ENCODE results near the gene TPRG1.

The TPRG1 gene, protein sequence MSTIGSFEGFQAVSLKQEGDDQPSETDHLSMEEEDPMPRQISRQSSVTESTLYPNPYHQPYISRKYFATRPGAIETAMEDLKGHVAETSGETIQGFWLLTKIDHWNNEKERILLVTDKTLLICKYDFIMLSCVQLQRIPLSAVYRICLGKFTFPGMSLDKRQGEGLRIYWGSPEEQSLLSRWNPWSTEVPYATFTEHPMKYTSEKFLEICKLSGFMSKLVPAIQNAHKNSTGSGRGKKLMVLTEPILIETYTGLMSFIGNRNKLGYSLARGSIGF

DNA sequence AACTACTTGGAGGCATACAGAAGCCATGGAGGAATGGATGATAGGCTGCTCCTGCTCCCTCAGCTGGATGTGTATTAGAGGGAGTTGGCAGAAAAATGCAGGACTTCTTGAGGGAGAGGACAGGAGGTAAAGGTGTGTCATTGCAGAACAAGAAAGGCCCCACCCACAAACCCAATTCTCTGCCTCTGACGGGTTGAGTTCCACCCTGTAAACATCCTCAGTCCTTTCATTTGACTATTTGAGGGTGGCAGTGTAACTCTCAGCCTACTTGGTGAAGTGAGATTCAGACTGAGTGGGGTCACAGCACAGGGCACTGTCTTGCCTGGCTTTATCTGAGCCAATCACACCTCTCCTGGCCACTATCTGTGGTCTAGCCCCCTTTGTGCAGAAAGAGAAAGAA, at the start of gene TPRG1:
Gene TPRG1, plus strand, starts transcription at position 265 of the 400 bp plus-strand sequence. CDS start 35,414 bp downstream, outside the sequence.
- DNase-seq: no peak

DNA sequence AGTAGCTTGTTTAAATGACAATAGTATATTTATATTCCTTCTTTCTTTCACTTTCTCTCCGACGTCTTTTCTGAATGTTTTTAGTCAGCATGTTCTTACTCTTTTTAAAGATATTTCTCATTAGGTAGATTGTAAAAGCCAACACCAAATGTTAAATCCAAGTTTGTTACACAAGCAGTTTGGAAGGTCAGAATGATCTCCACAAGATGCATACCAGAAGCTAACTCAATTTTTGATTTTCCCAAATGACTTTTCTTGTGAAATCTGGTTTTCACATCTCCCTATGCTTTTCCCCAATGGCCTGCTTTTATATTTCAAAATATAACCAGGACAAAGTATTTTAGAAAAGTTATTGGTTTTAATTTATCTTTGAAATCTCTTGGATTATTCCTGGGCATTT, 49.7 kb upstream of the TPRG1 start:
- DNase-seq: no peak

DNA sequence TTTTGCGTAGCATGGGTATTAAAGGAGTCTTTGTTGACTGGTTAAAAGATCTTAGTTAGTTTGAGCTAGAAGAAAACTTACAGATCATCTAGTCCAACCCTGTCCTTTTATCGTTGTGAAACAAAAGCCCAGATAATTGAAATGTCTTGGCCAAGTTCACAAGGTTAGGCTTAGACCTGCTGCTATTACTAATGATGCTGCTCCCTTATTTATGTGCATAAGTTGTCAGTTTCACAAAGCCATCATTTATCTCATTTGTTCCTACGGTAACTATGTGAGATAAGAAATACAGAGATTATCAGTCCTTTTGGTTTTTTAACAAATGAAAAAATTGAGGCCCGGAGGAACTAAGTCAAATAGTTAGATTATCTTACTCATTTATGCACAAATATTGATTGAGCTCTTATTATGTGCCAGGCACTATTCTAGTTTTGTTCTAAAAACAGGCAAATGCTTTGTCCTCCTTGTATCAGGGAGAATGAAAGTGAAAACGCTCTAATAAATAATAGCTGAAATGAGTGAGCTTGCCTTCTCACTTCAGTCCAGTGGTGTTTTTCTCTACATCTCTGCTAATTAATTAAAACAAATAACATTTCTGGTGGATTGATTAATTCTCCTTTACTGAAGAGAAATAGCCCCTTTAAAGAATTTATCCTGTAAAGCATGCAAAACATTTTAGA, 49.1 kb upstream of the TPRG1 start:
- DNase-seq: no peak

DNA sequence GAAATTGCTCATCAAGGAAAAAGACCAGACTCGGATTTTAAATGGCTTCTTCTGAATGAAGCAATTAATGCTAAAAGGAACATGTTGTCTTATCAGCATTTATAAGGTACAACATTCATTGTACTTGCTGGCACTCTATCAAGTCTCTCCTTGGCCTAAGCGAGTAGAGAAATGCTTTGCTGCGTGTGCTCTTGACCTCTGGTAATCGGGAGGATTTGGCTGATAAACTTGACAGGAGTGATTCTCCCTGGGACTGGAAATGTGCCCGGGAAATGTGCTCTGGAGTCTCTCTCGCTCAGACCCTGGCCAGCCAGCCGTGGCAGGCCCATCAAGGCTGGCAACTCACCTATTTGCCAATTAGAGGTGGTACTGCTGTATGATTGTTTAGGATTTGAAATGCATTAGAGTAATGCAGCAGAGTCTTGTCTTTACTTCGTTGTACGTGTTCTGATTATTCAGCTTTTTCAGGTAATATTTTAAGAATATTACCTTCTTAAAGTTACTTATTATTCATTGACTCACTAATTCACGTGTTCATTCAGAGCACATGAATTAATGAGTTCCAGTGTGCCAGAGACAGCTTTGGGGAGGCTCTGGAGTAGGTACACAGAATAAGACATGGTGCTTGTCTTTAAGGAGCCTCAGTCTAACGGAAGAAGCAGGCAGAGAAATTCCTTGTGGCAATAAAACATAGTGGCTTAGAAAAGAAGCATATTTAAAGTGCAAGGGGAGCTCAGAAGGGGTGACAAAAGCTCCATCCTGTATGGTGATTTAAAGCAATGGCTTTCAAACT, 48.0 kb upstream of the TPRG1 start:
- no peak for DNase-seq

DNA sequence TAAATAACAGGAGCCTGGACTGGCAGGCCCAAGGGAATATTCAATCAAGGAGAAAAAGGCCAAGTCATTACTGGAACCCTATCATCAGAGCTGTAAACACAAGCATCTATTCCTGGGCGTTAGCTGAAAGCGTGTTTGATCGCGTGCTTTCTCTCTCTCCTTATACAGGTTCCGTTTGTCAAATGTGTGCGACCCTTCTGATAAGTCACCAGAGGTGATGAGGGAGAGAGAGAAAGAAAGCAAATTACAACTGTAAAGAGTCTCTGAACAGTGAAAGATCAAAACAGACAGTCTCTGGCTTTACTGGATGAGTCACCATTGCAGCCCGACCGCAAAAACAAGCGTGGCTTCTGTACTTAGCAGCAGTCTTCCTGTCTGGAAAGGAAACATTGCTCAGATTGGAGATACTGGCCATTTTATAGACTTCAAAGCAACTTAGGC, 39.5 kb upstream of the TPRG1 start:
- DNase-seq: no peak

DNA sequence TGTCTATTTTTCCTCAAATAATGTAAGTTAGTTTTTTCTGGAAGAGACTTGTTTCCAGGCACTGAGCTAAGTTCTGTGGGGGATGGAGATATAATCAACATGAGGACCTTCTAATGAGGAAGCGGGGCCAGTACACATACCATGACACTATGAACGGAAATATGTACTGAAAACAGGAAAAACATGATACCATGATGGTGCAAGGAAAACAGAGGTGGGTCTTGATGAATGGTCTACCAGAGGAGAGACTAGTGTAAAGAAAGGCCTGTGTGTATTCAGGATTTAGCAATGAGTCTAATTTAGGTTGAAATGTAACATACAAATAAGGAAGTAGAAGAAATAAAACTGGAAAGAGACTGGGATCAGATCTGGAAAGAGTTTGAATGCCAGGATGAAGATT, 38.9 kb upstream of the TPRG1 start:
- DNase-seq: no peak

DNA sequence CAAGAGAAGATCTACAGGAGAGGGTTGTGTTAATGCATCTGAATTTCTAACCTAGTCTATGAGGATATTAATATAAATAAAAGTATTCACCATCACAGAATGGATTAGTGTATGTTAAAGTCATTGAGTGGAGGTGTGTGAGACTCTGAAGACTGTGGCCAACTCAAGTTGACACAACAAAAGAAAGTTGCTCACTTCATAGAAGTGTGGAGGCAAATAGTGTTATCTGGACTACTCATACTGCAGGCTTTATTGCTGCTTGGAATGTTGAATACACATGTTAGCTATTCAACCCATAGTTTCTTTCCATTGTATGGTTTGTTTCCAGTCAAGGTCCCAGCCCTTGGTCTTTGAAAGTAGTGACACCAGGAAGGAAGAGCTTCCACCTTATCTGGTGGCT, 38.0 kb upstream of the TPRG1 start:
- no peak for DNase-seq

DNA sequence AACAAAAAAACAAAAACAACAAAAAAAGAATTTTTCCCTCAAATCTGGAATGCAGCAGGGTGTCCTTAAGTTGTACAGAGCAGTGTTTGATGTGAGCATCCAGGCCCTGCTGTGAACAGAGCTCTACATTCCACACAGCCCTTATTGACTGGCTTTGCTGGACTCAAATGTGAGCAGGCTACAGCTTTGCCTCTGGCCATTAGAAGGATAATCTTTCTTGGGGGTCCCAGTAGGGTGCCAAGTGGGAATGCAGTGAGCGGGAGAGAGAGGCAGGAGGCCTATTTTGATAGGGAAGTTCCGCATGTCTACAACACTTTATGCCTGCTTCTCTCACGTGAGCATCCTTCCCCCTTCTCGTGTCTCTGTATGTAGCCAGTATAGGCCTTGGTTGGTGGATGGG, 34.4 kb upstream of the TPRG1 start:
- no peak for DNase-seq

DNA sequence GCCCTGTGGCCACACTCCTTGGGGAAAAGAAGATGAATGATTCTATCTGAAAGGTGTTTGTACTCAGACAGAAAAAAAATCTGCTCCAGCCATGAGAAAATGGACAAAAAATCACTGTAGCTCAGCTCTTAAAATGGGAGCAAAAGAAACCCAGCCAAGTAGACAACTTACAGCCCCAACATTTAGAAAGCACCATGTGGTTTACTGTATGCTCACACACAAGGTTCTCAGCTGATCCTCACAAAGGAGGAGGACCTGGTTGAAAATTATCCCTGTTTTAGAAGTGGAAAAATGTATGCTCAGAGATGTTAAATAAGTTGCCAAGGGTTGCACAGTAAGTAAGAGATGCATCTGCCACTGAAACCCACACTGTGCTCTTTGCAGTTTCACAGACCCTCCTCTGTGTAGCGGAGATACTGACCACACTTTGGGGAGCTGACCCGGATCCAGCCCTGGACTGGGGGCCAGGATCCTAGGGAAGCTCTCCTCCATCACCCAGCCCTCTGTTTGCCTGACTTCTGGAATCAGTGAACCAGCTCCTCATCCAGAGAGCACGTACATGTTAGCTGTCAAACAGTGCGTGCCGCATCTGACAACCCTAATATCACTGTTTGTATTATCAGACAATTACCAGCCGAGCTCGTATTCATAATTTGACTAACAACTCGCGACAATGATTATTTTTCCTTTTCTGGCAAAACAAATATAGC, 32.7 kb upstream of the TPRG1 start:
- no peak for DNase-seq

DNA sequence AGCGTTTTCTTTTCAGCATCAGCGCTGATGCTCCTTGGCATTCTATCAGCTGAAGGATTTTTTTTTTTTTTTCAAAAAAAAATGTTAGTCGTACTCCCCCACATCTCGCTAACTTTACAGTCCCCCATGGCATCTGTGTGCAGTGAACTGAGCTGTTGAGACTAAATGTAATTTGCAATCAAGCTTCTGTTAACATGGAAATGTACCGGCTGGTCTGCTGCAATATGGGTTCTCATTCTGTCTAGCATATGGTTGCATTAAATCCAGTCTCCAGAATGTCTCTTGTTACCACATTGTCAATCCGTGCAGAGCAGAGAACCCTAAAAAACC, 32.2 kb upstream of the TPRG1 start:
- DNase-seq: no peak

DNA sequence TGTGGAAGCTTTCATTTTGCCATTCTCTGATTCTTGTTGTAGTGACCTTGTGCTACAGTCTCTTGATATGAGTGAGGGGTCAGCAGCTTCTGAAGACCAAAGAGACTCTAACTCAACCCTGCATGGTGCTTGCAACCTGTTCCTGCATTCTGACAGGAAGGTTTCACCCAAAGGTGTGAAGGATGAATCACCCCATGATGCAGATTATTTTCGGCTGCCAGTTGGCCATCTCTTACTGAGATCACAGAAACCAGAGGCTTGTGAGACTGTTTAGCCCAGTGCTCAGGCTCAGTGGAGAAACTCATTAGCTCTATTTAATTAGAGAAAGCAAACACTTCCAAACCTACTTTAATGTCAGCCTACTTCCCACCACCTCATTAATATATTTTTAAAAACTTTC, 29.2 kb upstream of the TPRG1 start:
- no peak for DNase-seq

DNA sequence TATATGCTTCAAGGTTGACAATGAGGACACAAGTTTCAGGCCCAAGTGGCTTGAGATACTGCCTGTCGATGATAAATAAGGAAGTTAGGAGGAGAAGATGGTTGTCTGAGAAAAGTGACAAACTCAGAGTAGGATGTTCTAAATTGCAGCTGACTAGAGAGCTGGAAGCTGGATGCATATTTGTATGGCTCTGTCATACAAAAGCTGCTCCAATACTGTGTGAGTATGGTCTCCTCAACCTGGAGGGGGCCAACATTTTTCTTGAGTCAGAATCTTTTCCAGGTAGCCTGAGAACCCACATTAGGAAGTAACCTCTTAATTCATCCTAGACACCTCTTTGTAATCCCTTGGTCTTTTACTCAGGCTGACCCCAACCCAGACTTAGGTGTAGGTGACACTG, 28.4 kb upstream of the TPRG1 start:
- DNase-seq: no peak

DNA sequence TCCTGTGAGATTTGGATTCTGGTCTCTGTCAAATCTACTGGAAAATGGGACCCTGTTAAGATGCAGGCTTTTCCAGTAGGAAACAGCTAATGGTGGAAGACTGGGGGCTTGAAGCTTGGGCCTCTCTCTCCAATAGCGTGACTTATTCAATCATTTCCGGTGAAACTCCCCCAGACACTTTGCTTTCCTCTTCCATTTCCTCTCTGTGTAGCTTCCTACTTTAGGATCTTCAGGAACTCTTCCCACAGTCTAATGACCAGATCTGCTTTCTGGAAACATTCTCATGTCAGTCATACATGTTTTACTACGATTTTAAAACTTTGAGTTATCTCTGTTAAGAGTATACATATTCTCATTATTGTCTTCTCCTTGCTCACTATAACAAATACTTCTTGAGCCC, 28.0 kb upstream of the TPRG1 start:
- DNase-seq: no peak

DNA sequence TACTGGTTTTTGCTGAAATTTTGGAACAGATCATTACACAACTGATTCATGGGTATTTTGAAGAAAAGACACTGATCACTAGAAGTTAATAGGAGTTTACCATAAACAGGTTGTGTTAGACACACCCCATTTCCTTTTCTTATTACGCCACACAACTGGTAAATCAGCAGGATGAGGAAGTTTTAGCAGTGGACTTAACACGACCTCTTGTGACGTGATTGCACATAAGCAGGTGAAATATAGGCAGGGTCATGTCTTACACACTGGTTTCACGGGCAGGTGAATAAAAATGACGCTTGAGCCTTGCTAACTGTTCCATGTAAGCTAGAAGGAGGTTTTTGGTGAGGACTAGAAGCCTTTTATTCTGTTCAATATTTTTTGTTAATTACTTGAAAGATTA, 27.1 kb upstream of the TPRG1 start:
- DNase-seq: peak; percentile 16

DNA sequence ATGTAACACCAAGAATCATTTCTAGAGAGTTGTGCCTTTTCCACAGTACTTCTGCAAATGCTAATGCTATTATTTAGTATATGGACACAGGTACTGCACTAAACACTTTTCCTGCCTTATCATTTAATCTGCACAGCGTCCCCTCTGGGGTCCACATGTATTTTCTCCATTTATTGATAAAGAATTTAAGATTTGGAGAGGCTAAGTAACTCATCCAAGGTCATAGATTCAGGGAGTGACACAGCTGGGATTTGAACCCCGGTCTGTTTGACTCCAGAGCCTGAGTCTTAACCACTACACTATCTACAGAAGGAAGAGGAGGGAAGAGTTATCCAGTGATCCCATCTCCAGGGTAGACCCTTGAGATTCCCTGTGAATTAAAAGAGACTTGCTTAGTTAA, 24.9 kb upstream of the TPRG1 start:
- DNase-seq: no peak

DNA sequence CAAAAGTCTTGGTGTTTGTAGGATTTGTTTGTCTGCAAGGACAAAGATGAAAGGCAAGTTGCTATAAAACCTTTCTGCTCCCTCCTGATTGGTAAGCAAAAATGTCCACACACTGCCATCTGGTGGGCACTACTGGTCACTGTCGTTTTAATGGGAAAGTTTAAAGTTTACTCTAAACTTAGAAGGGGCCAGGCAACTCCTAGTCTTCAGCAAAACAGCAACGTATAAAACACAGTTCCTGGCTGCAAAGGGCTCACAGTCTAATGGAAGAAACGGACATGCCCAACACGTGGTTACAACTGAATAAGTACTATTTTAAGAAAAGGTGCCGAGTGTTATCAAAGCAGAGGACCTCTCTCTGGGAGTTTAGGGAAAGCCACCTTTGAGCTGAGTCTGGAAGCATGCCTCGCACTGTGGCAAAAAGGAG, 23.7 kb upstream of the TPRG1 start:
- DNase-seq: peak; percentile 38

DNA sequence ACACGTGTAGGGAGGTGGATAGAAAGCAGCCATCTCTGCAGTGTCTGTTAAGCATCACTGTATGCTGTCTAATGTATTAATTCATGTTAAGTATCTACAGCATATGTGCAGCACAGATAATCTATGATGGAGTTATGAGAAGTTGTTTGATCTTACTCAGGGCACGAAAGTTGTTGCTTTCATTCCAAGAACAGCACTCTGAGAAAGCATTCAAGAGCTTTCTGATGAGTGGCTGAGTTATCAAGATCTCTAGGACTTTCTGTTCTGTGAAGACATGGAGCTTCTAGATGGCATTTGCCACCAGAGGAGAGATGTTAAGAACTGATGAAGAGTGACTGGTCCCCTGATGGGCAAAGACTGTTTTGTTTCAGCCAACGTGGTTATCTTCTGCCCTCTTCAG, 22.6 kb upstream of the TPRG1 start:
- no peak for DNase-seq

DNA sequence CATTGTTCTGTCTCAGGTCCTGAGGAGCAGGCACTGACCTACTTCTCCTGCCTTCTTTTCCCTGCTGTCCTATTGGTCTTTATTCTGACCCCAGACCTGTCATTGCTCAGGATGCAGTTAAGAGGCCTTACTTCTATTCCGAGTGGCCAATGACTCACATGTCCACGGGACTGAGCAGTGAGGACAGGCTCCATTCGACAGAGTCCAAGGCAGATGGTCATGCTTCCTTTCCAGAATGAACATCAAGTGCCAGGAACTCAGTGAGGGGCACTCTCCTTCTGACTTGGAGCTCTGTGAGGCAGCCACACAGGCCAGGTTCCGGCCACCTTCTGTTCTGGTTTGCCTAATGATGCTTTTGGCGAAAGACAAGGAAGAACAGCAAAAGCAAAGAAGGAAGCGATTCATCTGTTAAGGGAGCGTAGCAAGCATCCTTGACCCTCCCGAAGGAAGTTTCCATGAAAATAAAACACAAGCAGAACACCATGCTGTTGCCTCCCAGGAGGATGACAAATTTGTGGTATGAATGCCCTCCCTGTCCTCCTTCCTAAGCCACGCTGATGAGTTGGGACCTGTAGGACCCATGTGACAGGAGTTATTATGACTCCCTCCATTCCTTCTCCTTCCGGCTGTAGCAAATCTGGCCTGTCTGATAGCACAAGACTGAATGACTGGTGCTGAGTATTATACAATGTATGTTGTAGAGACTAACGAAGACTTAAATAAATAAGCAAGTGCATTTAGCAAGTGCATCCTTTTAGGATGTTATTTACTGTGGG, 14.4 kb upstream of the TPRG1 start:
- DNase-seq: no peak

DNA sequence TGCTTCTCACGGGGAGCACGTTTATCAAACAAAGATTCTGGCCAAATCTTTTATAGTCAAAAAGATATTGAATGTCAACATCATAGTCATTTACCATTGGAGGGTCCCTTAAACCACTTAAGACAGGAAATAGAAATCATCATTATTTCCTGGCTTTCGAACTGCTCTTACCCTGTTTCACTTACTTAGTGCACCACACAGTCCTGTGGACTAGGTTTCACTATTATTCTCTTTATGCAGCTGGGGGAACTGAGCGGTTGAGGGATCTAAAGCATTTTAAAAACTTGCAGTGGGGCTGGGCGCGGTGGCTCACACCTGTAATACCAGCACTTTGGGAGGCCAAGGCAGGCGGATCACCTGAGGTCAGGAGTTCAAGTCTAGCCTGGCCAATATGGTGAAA, 13.7 kb upstream of the TPRG1 start:
- DNase-seq: no peak

DNA sequence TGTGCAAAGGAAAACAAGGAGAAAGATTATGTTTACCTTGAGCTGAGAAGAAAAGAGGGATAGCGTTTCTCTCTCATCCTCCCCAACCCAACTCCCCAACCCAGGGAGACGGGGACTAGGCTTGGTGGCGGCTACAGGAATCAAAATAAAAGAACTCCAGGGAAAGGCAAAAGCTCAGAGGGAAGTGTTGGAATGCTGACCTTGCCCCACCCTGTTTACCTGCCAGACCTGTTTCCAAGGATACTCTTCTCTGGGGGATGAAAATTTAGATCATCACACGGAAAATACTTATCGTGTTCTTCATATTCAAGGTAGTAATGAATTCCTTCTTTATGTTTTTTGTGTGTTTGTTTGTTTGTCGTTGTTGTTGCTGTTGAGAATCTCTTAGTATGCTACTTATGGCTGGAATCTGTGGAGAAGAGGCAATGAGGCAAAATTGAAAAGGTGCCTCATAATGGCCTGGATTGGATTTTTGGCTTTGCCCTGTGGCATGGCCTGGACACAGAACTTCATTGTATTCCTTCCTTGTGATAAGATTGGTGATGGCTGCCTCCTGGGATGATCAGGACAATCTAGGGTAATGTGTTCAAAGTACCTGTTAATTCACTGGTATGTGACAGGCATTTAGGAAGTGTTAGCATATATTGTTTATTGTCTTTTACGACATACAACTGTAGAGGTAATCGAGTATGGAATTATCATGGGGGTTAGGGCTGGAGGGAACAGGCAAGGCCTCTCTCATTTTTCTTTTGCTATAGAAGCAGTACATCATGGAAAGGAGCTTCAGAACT, 11.1 kb upstream of the TPRG1 start:
- no peak for DNase-seq

DNA sequence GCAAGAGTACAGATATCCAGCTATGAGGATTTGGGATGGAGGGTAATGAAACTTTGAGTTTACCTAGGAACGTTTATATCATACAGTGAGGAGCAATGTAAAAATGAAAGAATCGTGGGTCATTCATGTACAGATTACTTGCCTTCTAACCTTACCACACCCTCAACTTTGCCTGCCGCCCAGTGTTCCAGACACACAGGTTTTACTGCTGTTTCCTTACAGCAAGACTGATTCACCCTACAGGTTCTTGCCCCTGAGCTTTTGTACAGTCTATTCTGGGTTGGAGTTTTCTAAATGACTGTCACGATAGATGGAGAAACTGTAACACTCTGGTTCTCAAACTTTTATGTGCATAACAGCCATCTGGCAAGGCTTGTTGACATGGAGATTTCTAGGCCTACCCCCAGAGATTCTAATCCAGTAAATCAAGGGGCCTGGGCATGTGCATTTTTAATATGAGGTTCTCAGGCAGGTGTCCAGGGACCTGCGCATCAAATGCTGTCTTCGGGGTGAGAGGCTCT, 6.6 kb upstream of the TPRG1 start:
- DNase-seq: no peak

DNA sequence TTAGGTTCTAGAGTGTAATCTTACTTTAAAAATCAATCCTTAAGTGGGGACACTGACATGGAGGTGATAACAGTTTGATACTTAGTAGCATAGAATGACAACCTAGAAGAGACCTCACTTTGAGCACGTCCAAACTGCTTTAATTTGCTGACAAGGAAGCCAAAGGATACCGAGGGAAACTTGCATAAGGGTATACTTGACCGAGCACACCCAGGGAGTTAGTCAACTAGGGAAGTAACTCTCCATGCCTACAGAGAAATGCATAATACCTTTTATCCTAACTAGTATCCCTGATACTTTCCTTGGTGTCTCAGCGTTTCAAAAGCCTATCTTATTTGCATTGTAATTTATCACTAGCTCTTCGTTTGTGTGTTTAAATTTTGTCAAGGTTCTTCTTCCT, 5.5 kb upstream of the TPRG1 start:
- no peak for DNase-seq

Data from COR-L47 (cell line).